Transverse colon (tissue), 4 donors: Measurements from ENCODE around the gene IL1RAPL1. TPM values are rescaled to one million over a fixed set of nuclear protein-coding genes. Genes with fewer than 3 reads are reported as not detected.
"Not testable (repeated sequence)": the region's sequence is repeated elsewhere in the genome, so short reads cannot be mapped to it uniquely, and the experiment has no call there.

ENCODE experiments used
- DNase-seq: peaks from one replicate; pipeline ENCODE4 v3.0.0-alpha.2; 2019
- H3K27ac ChIP-seq, 4 donors: fragments of 200-600 bp; sonication (generic); 2 replicates each; pipeline ENCODE4 v1.5.1; 2016 to 2018; ENCODE audit warnings: inconsistent platforms in 4 of 4
- H3K27me3 ChIP-seq: fragments of 200-600 bp; sonication (generic); 2 replicates; pipeline ENCODE4 v1.5.1; 2017; ENCODE audit warnings: inconsistent platforms
- H3K36me3 ChIP-seq, 4 donors: fragments of 200-600 bp; sonication (generic); 2 replicates each; pipeline ENCODE4 v1.5.1; 2017 to 2019; ENCODE audit warnings: inconsistent platforms in 4 of 4
- H3K4me1 ChIP-seq, 4 donors: fragments of 200-600 bp; sonication (generic); 2 replicates each; pipeline ENCODE4 v1.5.1; 2017 to 2020; ENCODE audit warnings: inconsistent platforms in 4 of 4
- H3K4me3 ChIP-seq, 4 donors: fragments of 200-600 bp; sonication (generic); 1 replicate in 1 of 4; 2 replicates in 3 of 4; pipeline versions ENCODE4 v1.5.1 to v1.6.1; 2017 to 2019; ENCODE audit warnings: inconsistent platforms in 4 of 4
- H3K9me3 ChIP-seq, 2 donors: fragments of 200-600 bp; sonication (generic); 2 replicates each; pipeline ENCODE4 v1.5.1; 2017 to 2019; ENCODE audit warnings: inconsistent platforms in 2 of 2
- CTCF ChIP-seq, 5 experiments: fragments of 200-600 bp in 3 of 5; fragments of 450-650 bp in 2 of 5; sonication (generic) in 3 of 5; IDR thresholded peaks; 1 replicate in 2 of 5; 2 replicates in 3 of 5; pipeline ENCODE4 v1.5.1; 2016 to 2017; ENCODE audit warnings: antibody characterized with exemption in 5 of 5, inconsistent platforms in 3 of 5, mild to moderate bottlenecking in 2 of 5, moderate library complexity in 1 of 5
- EP300 ChIP-seq: sonication (generic); formaldehyde crosslinking; IDR thresholded peaks from one replicate; pipeline ENCODE4 v1.6.1; 2017; ENCODE audit warnings: antibody characterized with exemption, low read depth
- POLR2A ChIP-seq: fragments of 450-650 bp; IDR thresholded peaks from one replicate; pipeline ENCODE4 v1.6.1; 2016; ENCODE audit warnings: antibody characterized with exemption, mild to moderate bottlenecking, moderate library complexity
- POLR2AphosphoS5 ChIP-seq, 3 donors: sonication (generic); formaldehyde crosslinking; IDR thresholded peaks; one replicate each; pipeline ENCODE4 v1.6.1; 2016; ENCODE audit warnings: antibody characterized with exemption in 3 of 3
- WGBS, 2 donors: methylation state at CpG; one replicate each; pipeline ENCODE4 v1.1.5; 2018; ENCODE audit warnings: low coverage in 1 of 2; 5-methylcytosine and 5-hydroxymethylcytosine counted together
- in situ Hi-C, 4 donors: fragments of 200-750 bp; cut with MboI; loops; one replicate each; pipeline versions ENCODE4 v1.15.0 to v1.15.1; 2017; ENCODE audit warnings: low sequenced_read_pairs in 3 of 4, low pct_ligation_motif_present in 1 of 4, low pct_unique_long_range_greater_than_20kb in 1 of 4
- intact Hi-C: fragments of 100-400 bp; cut with DNase I; formaldehyde crosslinking; loops from one replicate; pipeline ENCODE4 v1.15.1; 2023; ENCODE audit warnings: low total_unique reads
- total RNA-seq, 4 donors: library from RNA; depleted of rRNA; stranded (reverse); fragments of >200 nt; gene quantifications; one replicate each; pipeline ENCODE4 v1.1.0, GENCODE V29; 2016

IL1RAPL1 gene
- total RNA-seq, 4 donors from 2014 or later = 0.14 to 0.32 (median 0.20) TPM; not detected in 1

- Histone ChIP-seq H3K4me3 (no peak overlapping the region), H3K27ac (no peak overlapping the region), H3K9me3 (no peaks in the 10 kb centered on the region), H3K36me3 (no peaks in the 10 kb centered on the region), H3K4me1 (no peaks in the 10 kb centered on the region), H3K27me3 (no peaks in the 10 kb centered on the region)
- DNase-seq = no peak
- in situ Hi-C loops (no loop called here), intact Hi-C loops (no loop called here)
- TF ChIP-seq POLR2A (no peak), CTCF (IDR thresholded peaks at IDR 0.05) (no peak), EP300 (no peak), POLR2AphosphoS5 (IDR thresholded peaks at IDR 0.05) (no peak)
- WGBS, 2 donors = 53 to 63% methylated on average over 3 to 4 of the region's 4 CpGs
Measured at GRCh38 chrX:29308726-29309125, 721.5 kb downstream of the IL1RAPL1 start.

DNA sequence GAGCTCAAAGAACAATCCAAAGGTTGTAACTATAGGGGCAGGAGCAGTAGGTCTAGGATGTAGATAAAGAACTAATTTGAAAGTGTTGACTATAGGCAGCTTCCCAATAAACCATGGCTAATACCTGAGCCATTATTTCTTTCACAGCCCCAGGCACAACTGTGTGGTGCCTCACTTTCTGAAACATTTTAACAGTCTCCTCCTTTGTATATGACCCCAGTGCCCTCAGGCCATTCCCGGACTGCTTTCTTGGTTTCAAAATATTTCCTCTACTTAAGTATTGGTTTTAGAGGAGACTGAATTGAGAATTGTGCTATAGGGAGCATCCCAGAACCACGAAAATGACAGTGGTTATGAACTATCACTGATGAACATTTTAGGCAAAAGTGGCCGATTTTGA lies 728.7 kb downstream of the IL1RAPL1 start:
- intact Hi-C loops (no loop called here), in situ Hi-C loops (no loop called here)
- no peak for DNase-seq
- no peak overlapping the region for H3K27ac ChIP-seq
- H3K27me3 ChIP-seq = no peaks in the 10 kb centered on the region
- no peaks in the 10 kb centered on the region for H3K9me3 ChIP-seq
- no peaks in the 10 kb centered on the region for H3K36me3 ChIP-seq
- TF ChIP-seq EP300 (no peak), CTCF (IDR thresholded peaks at IDR 0.05) (no peak), POLR2A (no peak), POLR2AphosphoS5 (IDR thresholded peaks at IDR 0.05) (no peak)
- no peak overlapping the region for H3K4me3 ChIP-seq
- H3K4me1 ChIP-seq = no peaks in the 10 kb centered on the region
- WGBS, 2 donors = 57 to 80% methylated on average over 1 to 3 of the region's 3 CpGs

DNA sequence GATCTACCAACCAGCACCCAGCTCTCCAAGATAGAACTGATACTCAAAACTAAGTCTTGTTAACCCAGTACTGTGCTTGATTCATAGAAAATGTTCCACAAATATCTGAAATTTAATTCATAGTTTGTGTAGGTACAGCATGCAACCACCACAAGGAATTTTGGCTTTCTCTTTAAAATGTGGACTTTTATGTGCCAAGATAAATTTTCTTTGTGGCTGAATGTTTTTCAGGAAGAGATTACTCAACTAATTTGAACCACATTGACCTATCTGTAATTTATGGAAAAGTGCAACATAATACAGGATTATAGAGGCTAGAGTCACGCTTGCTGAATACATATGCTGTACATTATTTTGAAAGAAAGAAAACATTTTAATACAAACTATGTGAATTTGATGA lies 730.8 kb downstream of the IL1RAPL1 start:
- Histone ChIP-seq H3K27me3 (no peaks in the 10 kb centered on the region), H3K9me3 (no peaks in the 10 kb centered on the region), H3K4me1 (no peaks in the 10 kb centered on the region), H3K27ac (no peak overlapping the region), H3K36me3 (no peaks in the 10 kb centered on the region), H3K4me3 (no peak overlapping the region)
- TF ChIP-seq POLR2AphosphoS5 (IDR thresholded peaks at IDR 0.05) (no peak), POLR2A (no peak), CTCF (IDR thresholded peaks at IDR 0.05) (no peak), EP300 (no peak)
- in situ Hi-C loops = no loop called here
- 66 to 88% methylated on average over 1 of the region's 1 CpG for WGBS, 2 donors
- DNase-seq = no peak
- intact Hi-C loops = no loop called here

GRCh38 chrX:29332429-29332828 lies 745.2 kb downstream of the IL1RAPL1 start:
- intact Hi-C loops, H3K36me3 ChIP-seq, H3K9me3 ChIP-seq, H3K27me3 ChIP-seq, DNase-seq, H3K27ac ChIP-seq, H3K4me1 ChIP-seq, H3K4me3 ChIP-seq, in situ Hi-C loops: not testable (repeated sequence)
- WGBS, 2 donors = 90% methylated on average over 3 of the region's 3 CpGs; no CpG with 5 or more reads in 1 of the 2 donors

- H3K27me3 ChIP-seq, DNase-seq, H3K27ac ChIP-seq, H3K4me1 ChIP-seq, in situ Hi-C loops, H3K9me3 ChIP-seq, intact Hi-C loops, H3K36me3 ChIP-seq, H3K4me3 ChIP-seq: not testable (repeated sequence)
- no CpG with 5 or more reads among the region's 27 CpGs for WGBS, 2 donors
Measured at GRCh38 chrX:29333091-29333490, 745.8 kb downstream of the IL1RAPL1 start.
